ENCODE results near the gene STAC3. TPM values are rescaled to one million over a fixed set of nuclear protein-coding genes. Genes with fewer than 3 reads are reported as not detected.

Gene STAC3
- total RNA-seq, 3 donors from 2014 or later (not counting 1 experiment from before 2014, with no cell fraction given), result 2.4 to 4.1 (median 3.8) TPM

- TF ChIP-seq CTCF (IDR thresholded peaks at IDR 0.05), result no peak
- WGBS (ENCODE audit: insufficient coverage), result 95% methylated on average over 28 of the region's 28 CpGs
- Histone ChIP-seq H3K36me3 (ENCODE audit: control insufficient read depth, insufficient read depth, low read length) (no peaks in the 10 kb centered on the region), H3K9me3 (ENCODE audit: control insufficient read depth, insufficient read depth, low read length) (no peaks in the 10 kb centered on the region), H3K4me3 (ENCODE audit: low read length) (no peak overlapping the region), H3K27ac (ENCODE audit: low read length) (no peak overlapping the region), H3K4me1 (ENCODE audit: control insufficient read depth, insufficient read depth, low read length) (no peaks in the 10 kb centered on the region), H3K27me3 (ENCODE audit: control insufficient read depth, insufficient read depth, low read length) (no peaks in the 10 kb centered on the region)
- intact Hi-C loops (cut with micrococcal nuclease), result no loop called here
- Mint-ChIP-seq H3K36me3 (no peaks in the 10 kb centered on the region), H3K9me3 (no peaks in the 10 kb centered on the region), H3K27ac (no peak overlapping the region), H3K4me1 (no peaks in the 10 kb centered on the region), H3K27me3 (ENCODE audit: low read depth in 2 of 2) (peaks cover 0 to 5% of the 10 kb centered on the region in 2 donors), H3K4me3 (no peak overlapping the region)
- DNase-seq (no peak), ATAC-seq (no peak)
These were observed 47.8 kb downstream of the STAC3 start for GRCh38 chr12:57203201-57203600.

- H3K4me1 Mint-ChIP-seq, result no peaks in the 10 kb centered on the region
- intact Hi-C loops (cut with micrococcal nuclease), result no loop called here
- H3K9me3 Mint-ChIP-seq, result no peaks in the 10 kb centered on the region
- Histone ChIP-seq H3K36me3 (ENCODE audit: control insufficient read depth, insufficient read depth, low read length) (no peaks in the 10 kb centered on the region), H3K9me3 (ENCODE audit: control insufficient read depth, insufficient read depth, low read length) (no peaks in the 10 kb centered on the region), H3K27ac (ENCODE audit: low read length) (no peak overlapping the region), H3K4me1 (ENCODE audit: control insufficient read depth, insufficient read depth, low read length) (no peaks in the 10 kb centered on the region), H3K4me3 (ENCODE audit: low read length) (no peak overlapping the region), H3K27me3 (ENCODE audit: control insufficient read depth, insufficient read depth, low read length) (no peaks in the 10 kb centered on the region)
- WGBS (ENCODE audit: insufficient coverage), result 95% methylated on average over 19 of the region's 19 CpGs
- TF ChIP-seq CTCF (IDR thresholded peaks at IDR 0.05), result no peak
- H3K27me3 Mint-ChIP-seq (ENCODE audit: low read depth in 2 of 2), result peaks cover 0 to 12% of the 10 kb centered on the region in 2 donors
- H3K27ac Mint-ChIP-seq, result no peak overlapping the region
- no peaks in the 10 kb centered on the region for H3K36me3 Mint-ChIP-seq
- DNase-seq (no peak), ATAC-seq (no peak)
- H3K4me3 Mint-ChIP-seq, result no peak overlapping the region
These were observed 48.7 kb downstream of the STAC3 start for GRCh38 chr12:57202321-57202720.

GRCh38 chr12:57201631-57202030 lies 49.4 kb downstream of the STAC3 start:
- H3K36me3 ChIP-seq (ENCODE audit: control insufficient read depth, insufficient read depth, low read length), result no peaks in the 10 kb centered on the region
- intact Hi-C loops (cut with micrococcal nuclease), result no loop called here
- TF ChIP-seq CTCF (IDR thresholded peaks at IDR 0.05), result no peak
- Mint-ChIP-seq H3K4me1 (peaks cover 0 to under 1% of the 10 kb centered on the region in 2 donors), H3K36me3 (no peaks in the 10 kb centered on the region), H3K27me3 (ENCODE audit: low read depth in 2 of 2) (peaks cover 0 to 13% of the 10 kb centered on the region in 2 donors), H3K4me3 (no peak overlapping the region), H3K9me3 (no peaks in the 10 kb centered on the region), H3K27ac (no peak overlapping the region)
- H3K27me3 ChIP-seq (ENCODE audit: control insufficient read depth, insufficient read depth, low read length), result no peaks in the 10 kb centered on the region
- ATAC-seq (no peak), DNase-seq (no peak)
- no peak overlapping the region for H3K4me3 ChIP-seq (ENCODE audit: low read length)
- H3K4me1 ChIP-seq (ENCODE audit: control insufficient read depth, insufficient read depth, low read length), result peaks cover 3% of the 10 kb centered on the region
- 93% methylated on average over 16 of the region's 16 CpGs for WGBS (ENCODE audit: insufficient coverage)
- H3K9me3 ChIP-seq (ENCODE audit: control insufficient read depth, insufficient read depth, low read length), result no peaks in the 10 kb centered on the region
- no peak overlapping the region for H3K27ac ChIP-seq (ENCODE audit: low read length)

DNA sequence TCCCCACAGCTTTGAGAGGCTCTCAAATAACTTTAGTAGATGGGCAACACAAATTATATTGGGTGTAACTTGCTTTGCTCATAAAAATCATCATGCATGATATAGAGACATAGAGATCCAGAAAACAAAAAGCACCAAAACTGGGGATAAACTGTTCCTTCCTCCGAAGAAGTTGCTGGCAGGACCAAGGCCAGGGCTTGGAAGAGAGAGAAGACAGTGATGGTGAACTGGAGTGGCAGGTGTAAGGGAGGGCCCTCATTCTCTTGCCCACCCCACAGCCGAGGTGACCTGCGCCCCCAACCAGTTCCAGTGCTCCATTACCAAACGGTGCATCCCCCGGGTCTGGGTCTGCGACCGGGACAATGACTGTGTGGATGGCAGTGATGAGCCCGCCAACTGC lies 49.8 kb downstream of the STAC3 start:
- peaks cover 4 to 5% of the 10 kb centered on the region in 2 donors for H3K4me1 Mint-ChIP-seq
- no peak overlapping the region for H3K4me3 Mint-ChIP-seq
- H3K27ac ChIP-seq (ENCODE audit: low read length), result no peak overlapping the region
- H3K36me3 Mint-ChIP-seq, result no peaks in the 10 kb centered on the region
- H3K4me1 ChIP-seq (ENCODE audit: control insufficient read depth, insufficient read depth, low read length), result peaks cover 7% of the 10 kb centered on the region
- WGBS (ENCODE audit: insufficient coverage), result 89% methylated on average over 8 of the region's 8 CpGs
- H3K4me3 ChIP-seq (ENCODE audit: low read length), result no peak overlapping the region
- ATAC-seq (no peak), DNase-seq (no peak)
- no peak for TF ChIP-seq CTCF (IDR thresholded peaks at IDR 0.05)
- no peaks in the 10 kb centered on the region for H3K27me3 ChIP-seq (ENCODE audit: control insufficient read depth, insufficient read depth, low read length)
- peaks cover 0 to 17% of the 10 kb centered on the region in 2 donors for H3K27me3 Mint-ChIP-seq (ENCODE audit: low read depth in 2 of 2)
- H3K9me3 ChIP-seq (ENCODE audit: control insufficient read depth, insufficient read depth, low read length), result no peaks in the 10 kb centered on the region
- H3K27ac Mint-ChIP-seq, result no peak overlapping the region
- no peaks in the 10 kb centered on the region for H3K9me3 Mint-ChIP-seq
- intact Hi-C loops (cut with micrococcal nuclease), result no loop called here
- no peaks in the 10 kb centered on the region for H3K36me3 ChIP-seq (ENCODE audit: control insufficient read depth, insufficient read depth, low read length)

Data from natural killer cell (primary cell).